Osteocyte (in vitro differentiated cells): ENCODE measurements around the gene ABHD16B. TPM values are rescaled to one million over a fixed set of nuclear protein-coding genes. Genes with fewer than 3 reads are reported as not detected.
"Not testable (repeated sequence)": the region's sequence is repeated elsewhere in the genome, so short reads cannot be mapped to it uniquely, and the experiment has no call there.

Experiments
- DNase-seq: peaks from one replicate; pipeline ENCODE4 v3.0.0; 2021; ENCODE audit warnings: mixed read lengths; ENCODE audit not compliant: unreplicated experiment; ENCODE audit errors: extremely low spot score
- H3K27ac Mint-ChIP-seq: one replicate; pipeline ENCODE4 v1.8.0; 2021; ENCODE audit warnings: mild to moderate bottlenecking, mixed read lengths; ENCODE audit not compliant: unreplicated experiment
- H3K27me3 Mint-ChIP-seq: one replicate; pipeline ENCODE4 v1.8.0; 2021; ENCODE audit warnings: mixed read lengths; ENCODE audit not compliant: unreplicated experiment
- H3K36me3 Mint-ChIP-seq: one replicate; pipeline ENCODE4 v1.8.0; 2021; ENCODE audit warnings: mixed read lengths; ENCODE audit not compliant: unreplicated experiment
- H3K4me1 Mint-ChIP-seq: one replicate; pipeline ENCODE4 v1.8.0; 2021; ENCODE audit warnings: mixed read lengths; ENCODE audit not compliant: unreplicated experiment
- H3K4me3 Mint-ChIP-seq: one replicate; pipeline ENCODE4 v1.8.0; 2021; ENCODE audit warnings: mild to moderate bottlenecking, moderate library complexity, mixed read lengths; ENCODE audit not compliant: unreplicated experiment
- H3K9me3 Mint-ChIP-seq: one replicate; pipeline ENCODE4 v1.8.0; 2021; ENCODE audit warnings: mixed read lengths; ENCODE audit not compliant: unreplicated experiment
- total RNA-seq: library from RNA; stranded (reverse); gene quantifications from 2 replicates; pipeline ENCODE4 v1.2.1, GENCODE V29; 2021
- TF ChIP-seq, protein P1 (sequence below): fragments of 200-600 bp; sonication (generic); IDR thresholded peaks from 2 replicates; pipeline ENCODE4 v1.5.0; 2021; ENCODE audit warnings: antibody characterized with exemption, mild to moderate bottlenecking, moderate library complexity

Gene ABHD16B
- total RNA-seq, 1 donor from 2014 or later = not detected

DNA sequence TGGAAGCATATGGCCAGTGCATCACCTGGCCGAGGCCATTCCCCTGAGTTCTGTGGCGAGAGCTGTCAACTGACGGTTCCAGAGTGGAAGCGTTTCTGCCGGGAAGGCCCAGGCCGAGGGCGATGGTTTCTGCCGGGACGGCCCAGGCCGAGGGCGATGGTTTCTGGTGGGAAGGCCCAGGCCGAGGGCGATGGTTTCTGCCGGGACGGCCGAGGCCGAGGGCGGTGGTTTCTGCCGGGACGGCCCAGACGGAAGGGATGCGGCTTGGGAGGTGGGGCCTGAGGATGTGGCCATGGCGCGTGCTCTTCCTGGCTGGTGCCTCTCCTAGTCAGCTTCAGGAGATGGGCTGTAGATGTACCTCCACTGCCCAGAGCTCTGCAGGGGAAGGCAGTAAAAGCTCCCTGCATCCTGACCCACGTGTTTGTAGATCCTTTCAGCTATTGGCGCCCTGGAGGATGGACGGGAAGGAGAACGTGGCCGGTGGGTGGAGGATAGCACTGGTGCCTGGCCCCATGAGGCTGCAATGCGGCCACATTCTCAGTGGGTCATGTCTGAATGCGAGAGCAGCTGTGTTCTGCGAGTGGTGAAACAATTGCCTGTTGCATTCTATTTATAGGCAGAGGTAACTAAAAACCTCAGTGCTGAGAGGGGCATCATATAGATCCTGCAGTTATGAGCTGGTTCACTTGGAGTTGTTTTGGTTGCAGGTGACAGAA, 16.6 kb downstream of the ABHD16B start:
- TF ChIP-seq, protein P1, sequence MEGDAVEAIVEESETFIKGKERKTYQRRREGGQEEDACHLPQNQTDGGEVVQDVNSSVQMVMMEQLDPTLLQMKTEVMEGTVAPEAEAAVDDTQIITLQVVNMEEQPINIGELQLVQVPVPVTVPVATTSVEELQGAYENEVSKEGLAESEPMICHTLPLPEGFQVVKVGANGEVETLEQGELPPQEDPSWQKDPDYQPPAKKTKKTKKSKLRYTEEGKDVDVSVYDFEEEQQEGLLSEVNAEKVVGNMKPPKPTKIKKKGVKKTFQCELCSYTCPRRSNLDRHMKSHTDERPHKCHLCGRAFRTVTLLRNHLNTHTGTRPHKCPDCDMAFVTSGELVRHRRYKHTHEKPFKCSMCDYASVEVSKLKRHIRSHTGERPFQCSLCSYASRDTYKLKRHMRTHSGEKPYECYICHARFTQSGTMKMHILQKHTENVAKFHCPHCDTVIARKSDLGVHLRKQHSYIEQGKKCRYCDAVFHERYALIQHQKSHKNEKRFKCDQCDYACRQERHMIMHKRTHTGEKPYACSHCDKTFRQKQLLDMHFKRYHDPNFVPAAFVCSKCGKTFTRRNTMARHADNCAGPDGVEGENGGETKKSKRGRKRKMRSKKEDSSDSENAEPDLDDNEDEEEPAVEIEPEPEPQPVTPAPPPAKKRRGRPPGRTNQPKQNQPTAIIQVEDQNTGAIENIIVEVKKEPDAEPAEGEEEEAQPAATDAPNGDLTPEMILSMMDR = no peak
- H3K27me3 Mint-ChIP-seq = no peaks in the 10 kb centered on the region
- H3K4me1 Mint-ChIP-seq = no peaks in the 10 kb centered on the region
- no peaks in the 10 kb centered on the region for H3K9me3 Mint-ChIP-seq
- DNase-seq = no peak
- H3K4me3 Mint-ChIP-seq = no peak overlapping the region
- H3K27ac Mint-ChIP-seq = no peak overlapping the region
- H3K36me3 Mint-ChIP-seq = peaks cover 24% of the 10 kb centered on the region

DNA sequence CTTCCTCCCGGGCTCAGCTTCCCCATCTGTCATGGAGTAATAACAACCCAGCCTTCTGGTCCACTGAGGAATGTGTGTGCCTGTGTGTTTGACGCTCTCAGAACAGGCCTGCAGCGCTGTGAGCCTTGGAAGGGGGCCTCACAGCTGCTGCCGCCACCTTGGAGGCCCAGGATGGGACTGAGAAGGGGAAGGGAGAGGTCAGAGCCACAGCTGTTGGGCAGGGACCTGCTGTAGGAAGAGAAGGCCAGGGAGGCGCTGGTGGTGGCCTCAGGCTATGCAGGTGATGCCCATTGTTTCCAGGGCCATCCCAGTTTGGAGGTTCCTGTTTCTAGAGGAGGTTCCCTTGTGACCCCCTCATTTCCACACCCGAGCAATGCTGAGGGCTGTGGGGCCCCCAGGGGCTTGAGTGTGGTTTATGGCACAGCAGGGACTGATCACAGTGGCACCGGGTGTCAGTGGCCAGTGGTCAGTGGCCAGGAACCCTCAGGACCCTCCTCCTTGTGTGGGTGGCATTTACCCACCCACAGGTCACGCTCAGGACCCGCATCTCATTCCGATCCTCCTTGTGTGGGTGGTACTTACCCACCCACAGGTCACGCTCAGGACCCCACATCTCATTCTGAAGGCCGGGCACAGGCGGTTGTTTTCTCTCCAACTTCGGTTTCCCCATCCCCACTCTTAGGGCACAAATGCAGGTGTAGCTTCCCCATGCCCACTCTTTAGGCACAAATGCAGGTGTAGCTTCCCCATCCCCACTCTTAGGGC, 17.8 kb downstream of the ABHD16B start:
- H3K9me3 Mint-ChIP-seq = no peaks in the 10 kb centered on the region
- DNase-seq = no peak
- H3K4me1 Mint-ChIP-seq = no peaks in the 10 kb centered on the region
- H3K27ac Mint-ChIP-seq = no peak overlapping the region
- TF ChIP-seq, protein P1 = no peak
- no peaks in the 10 kb centered on the region for H3K27me3 Mint-ChIP-seq
- no peak overlapping the region for H3K4me3 Mint-ChIP-seq
- peaks cover 22% of the 10 kb centered on the region for H3K36me3 Mint-ChIP-seq

DNA sequence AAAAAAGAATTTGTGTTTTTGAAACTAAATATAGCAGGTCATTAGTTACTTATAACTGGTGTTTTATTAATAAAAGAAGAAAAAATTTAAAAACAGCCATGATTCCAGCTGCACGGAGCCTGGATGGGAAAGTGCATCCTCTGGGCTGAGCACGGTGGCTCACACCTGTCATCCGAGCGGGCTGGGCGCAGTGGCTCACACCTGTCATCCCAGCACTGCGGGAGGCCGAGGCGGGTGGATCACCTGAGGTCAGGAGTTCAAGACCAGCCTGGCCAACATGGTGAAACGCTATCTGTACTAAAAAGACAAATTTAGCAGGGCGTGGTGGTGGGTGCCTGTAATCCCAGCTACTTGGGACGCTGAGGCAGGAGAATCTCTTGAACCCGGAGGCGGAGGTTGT, 19.6 kb downstream of the ABHD16B start:
- peaks cover 18% of the 10 kb centered on the region for H3K36me3 Mint-ChIP-seq

DNA sequence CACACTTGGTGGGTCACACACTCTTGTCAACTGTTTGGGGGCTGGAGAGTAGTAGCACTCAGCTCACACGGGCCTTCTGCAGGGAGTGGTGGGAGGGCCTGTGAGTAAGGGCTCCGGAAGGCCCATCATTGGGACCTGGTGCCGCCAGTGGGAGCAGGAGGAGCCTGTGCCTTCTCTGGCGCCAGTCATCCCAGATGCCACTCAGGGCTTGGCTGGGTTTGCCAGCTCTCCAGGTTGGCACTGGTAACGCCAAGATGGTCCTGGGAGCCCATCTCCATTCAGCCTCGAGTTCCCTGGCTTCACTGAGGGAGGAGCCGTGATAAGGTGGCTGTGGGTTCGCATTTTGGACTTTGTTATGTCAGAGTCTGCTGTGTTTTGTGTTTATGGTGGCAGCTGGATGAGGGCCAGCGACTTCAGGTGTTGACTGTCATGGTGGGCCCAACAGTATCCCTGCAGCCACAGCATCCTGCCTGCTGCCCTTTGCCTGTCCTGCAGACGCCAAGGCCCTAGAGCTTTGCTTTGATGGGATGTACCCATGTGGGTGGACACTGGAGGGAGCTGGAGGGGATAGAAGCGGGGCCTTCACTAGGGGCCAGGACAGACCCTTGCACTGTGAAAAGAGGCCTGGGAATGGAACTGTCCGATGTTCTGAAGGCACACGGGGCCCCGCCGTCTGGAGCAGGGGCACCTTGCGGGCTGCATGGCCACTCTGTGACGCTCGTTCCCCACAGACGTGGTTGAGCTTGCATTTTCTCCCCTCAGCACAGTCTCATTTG, 20.3 kb downstream of the ABHD16B start:
- Mint-ChIP-seq H3K27ac (no peak overlapping the region), H3K4me3 (no peak overlapping the region), H3K4me1 (no peaks in the 10 kb centered on the region), H3K9me3 (no peaks in the 10 kb centered on the region), H3K36me3 (peaks cover 12% of the 10 kb centered on the region), H3K27me3 (no peaks in the 10 kb centered on the region)
- TF ChIP-seq, protein P1 = no peak
- no peak for DNase-seq

More for the DNA sequence above, 19.6 kb downstream of the ABHD16B start:
- not testable (repeated sequence) for H3K27ac Mint-ChIP-seq, DNase-seq, H3K9me3 Mint-ChIP-seq, H3K27me3 Mint-ChIP-seq, H3K4me3 Mint-ChIP-seq, H3K4me1 Mint-ChIP-seq

DNA sequence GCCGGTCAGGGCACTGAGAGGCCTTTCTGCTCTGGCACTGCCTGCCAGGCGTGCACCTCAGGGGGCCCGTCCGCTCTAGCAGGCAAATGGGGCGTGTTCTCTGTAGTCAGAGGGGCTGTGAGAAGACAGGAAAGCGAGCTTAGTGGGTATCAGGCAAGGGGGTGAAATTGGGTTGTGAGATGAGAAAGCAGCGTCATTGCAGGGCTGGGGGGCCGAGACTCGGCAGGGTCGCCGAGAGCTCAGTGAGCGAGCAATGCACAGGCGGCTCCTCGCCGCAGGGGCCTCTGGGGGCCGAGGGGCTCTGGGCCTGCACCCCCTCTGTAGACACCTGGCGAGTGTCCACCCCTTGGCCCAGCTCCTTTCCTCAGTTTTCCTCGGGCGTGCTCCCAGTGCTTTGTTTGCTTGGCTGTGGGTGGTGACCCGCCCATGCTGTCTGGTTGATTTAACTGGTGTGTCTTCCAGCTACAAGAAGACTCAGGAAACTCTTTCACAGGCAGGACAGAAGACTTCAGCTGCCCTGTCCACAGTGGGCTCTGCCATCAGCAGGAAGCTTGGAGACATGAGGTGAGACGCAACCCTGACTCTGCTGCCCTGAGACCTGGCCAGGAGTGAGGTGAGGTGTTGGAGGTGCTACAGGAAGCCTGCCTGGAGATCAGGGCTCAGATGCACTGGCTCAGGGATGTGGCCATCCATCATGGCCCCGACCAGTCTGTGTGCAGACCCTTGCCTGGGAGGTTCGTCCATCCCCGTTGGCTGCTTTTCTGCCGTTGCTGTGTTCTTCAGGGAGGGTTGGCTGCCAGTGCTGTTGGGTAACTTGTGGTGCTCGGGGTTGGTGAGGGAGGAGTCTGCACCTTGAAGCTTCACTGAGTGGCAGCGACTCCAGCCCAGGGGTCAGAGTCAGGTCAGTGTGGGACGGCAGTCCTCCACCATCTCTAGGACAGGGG, 21.2 kb downstream of the ABHD16B start:
- no peak overlapping the region for H3K27ac Mint-ChIP-seq
- H3K4me1 Mint-ChIP-seq = no peaks in the 10 kb centered on the region
- TF ChIP-seq, protein P1 = no peak
- H3K27me3 Mint-ChIP-seq = no peaks in the 10 kb centered on the region
- H3K9me3 Mint-ChIP-seq = no peaks in the 10 kb centered on the region
- no peak overlapping the region for H3K4me3 Mint-ChIP-seq
- peaks cover 15% of the 10 kb centered on the region for H3K36me3 Mint-ChIP-seq
- DNase-seq = no peak
